Transverse colon (tissue), 4 donors: ENCODE measurements around the gene EYA2. TPM values are rescaled to one million over a fixed set of nuclear protein-coding genes. Genes with fewer than 3 reads are reported as not detected.
A peak's percentile ranks its signal among the peaks of the same experiment; 100 is the strongest.

ENCODE experiments used
- DNase-seq: peaks from one replicate; pipeline ENCODE4 v3.0.0-alpha.2; 2019
- H3K27ac ChIP-seq, 4 donors: fragments of 200-600 bp; sonication (generic); 2 replicates each; pipeline ENCODE4 v1.5.1; 2016 to 2018; ENCODE audit warnings: inconsistent platforms in 4 of 4
- H3K27me3 ChIP-seq: fragments of 200-600 bp; sonication (generic); 2 replicates; pipeline ENCODE4 v1.5.1; 2017; ENCODE audit warnings: inconsistent platforms
- H3K36me3 ChIP-seq, 4 donors: fragments of 200-600 bp; sonication (generic); 2 replicates each; pipeline ENCODE4 v1.5.1; 2017 to 2019; ENCODE audit warnings: inconsistent platforms in 4 of 4
- H3K4me1 ChIP-seq, 4 donors: fragments of 200-600 bp; sonication (generic); 2 replicates each; pipeline ENCODE4 v1.5.1; 2017 to 2020; ENCODE audit warnings: inconsistent platforms in 4 of 4
- H3K4me3 ChIP-seq, 4 donors: fragments of 200-600 bp; sonication (generic); 1 replicate in 1 of 4; 2 replicates in 3 of 4; pipeline versions ENCODE4 v1.5.1 to v1.6.1; 2017 to 2019; ENCODE audit warnings: inconsistent platforms in 4 of 4
- H3K9me3 ChIP-seq, 2 donors: fragments of 200-600 bp; sonication (generic); 2 replicates each; pipeline ENCODE4 v1.5.1; 2017 to 2019; ENCODE audit warnings: inconsistent platforms in 2 of 2
- CTCF ChIP-seq, 5 experiments: fragments of 200-600 bp in 3 of 5; fragments of 450-650 bp in 2 of 5; sonication (generic) in 3 of 5; IDR thresholded peaks; 1 replicate in 2 of 5; 2 replicates in 3 of 5; pipeline ENCODE4 v1.5.1; 2016 to 2017; ENCODE audit warnings: antibody characterized with exemption in 5 of 5, inconsistent platforms in 3 of 5, mild to moderate bottlenecking in 2 of 5, moderate library complexity in 1 of 5
- EP300 ChIP-seq: sonication (generic); formaldehyde crosslinking; IDR thresholded peaks from one replicate; pipeline ENCODE4 v1.6.1; 2017; ENCODE audit warnings: antibody characterized with exemption, low read depth
- POLR2A ChIP-seq: fragments of 450-650 bp; IDR thresholded peaks from one replicate; pipeline ENCODE4 v1.6.1; 2016; ENCODE audit warnings: antibody characterized with exemption, mild to moderate bottlenecking, moderate library complexity
- POLR2AphosphoS5 ChIP-seq, 3 donors: sonication (generic); formaldehyde crosslinking; IDR thresholded peaks; one replicate each; pipeline ENCODE4 v1.6.1; 2016; ENCODE audit warnings: antibody characterized with exemption in 3 of 3
- WGBS, 2 donors: methylation state at CpG; one replicate each; pipeline ENCODE4 v1.1.5; 2018; ENCODE audit warnings: low coverage in 1 of 2; 5-methylcytosine and 5-hydroxymethylcytosine counted together
- in situ Hi-C, 4 donors: fragments of 200-750 bp; cut with MboI; loops; one replicate each; pipeline versions ENCODE4 v1.15.0 to v1.15.1; 2017; ENCODE audit warnings: low sequenced_read_pairs in 3 of 4, low pct_ligation_motif_present in 1 of 4, low pct_unique_long_range_greater_than_20kb in 1 of 4
- intact Hi-C: fragments of 100-400 bp; cut with DNase I; formaldehyde crosslinking; loops from one replicate; pipeline ENCODE4 v1.15.1; 2023; ENCODE audit warnings: low total_unique reads
- total RNA-seq, 4 donors: library from RNA; depleted of rRNA; stranded (reverse); fragments of >200 nt; gene quantifications; one replicate each; pipeline ENCODE4 v1.1.0, GENCODE V29; 2016

The EYA2 gene
- 10 to 100 TPM in 2 of 4 donors, 1 to 10 TPM in 2; 4.5 to 17.5 (median 10.9) TPM for total RNA-seq

- 0% methylated on average over 18 of the region's 52 CpGs; no CpG with 5 or more reads in 1 of the 2 donors for WGBS, 2 donors
- Histone ChIP-seq H3K9me3 (no peaks in the 10 kb centered on the region), H3K27me3 (peaks cover 49% of the 10 kb centered on the region), H3K27ac (peak within 1 kb of the TSS; percentile 2 to 68 (median 52)), H3K4me3 (peak within 1 kb of the TSS; percentile 14 to 65 (median 54)), H3K4me1 (peaks cover 0 to 27% (median 5%) of the 10 kb centered on the region in 4 donors), H3K36me3 (no peaks in the 10 kb centered on the region)
- intact Hi-C loops: no loop called here
- no peak for TF ChIP-seq POLR2A
- no peak for TF ChIP-seq CTCF (IDR thresholded peaks at IDR 0.05)
- TF ChIP-seq EP300: no peak
- TF ChIP-seq POLR2AphosphoS5 (IDR thresholded peaks at IDR 0.05): no peak
- in situ Hi-C loops: no loop called here
- peak; percentile 16 for DNase-seq
These were observed at the start of gene EYA2 for GRCh38 chr20:46894579-46894958. TSS of gene EYA2 (plus strand) at chr20:46894843. CDS start at chr20:46990011, 95,168 bp downstream.

- H3K9me3 ChIP-seq: no peaks in the 10 kb centered on the region
- WGBS, 2 donors: 88 to 89% methylated on average over 4 to 9 of the region's 9 CpGs
- peaks cover 0 to 6% (median under 1%) of the 10 kb centered on the region in 4 donors for H3K4me1 ChIP-seq
- DNase-seq: no peak
- in situ Hi-C loops: no loop called here
- no peaks in the 10 kb centered on the region for H3K36me3 ChIP-seq
- H3K4me3 ChIP-seq: no peak overlapping the region
- no peaks in the 10 kb centered on the region for H3K27me3 ChIP-seq
- TF ChIP-seq EP300 (no peak), POLR2AphosphoS5 (IDR thresholded peaks at IDR 0.05) (no peak), POLR2A (no peak), CTCF (IDR thresholded peaks at IDR 0.05) (no peak)
- H3K27ac ChIP-seq: no peak overlapping the region
- intact Hi-C loops: no loop called here
These were observed 49.7 kb upstream of the EYA2 start for GRCh38 chr20:46844965-46845364.

- in situ Hi-C loops (no loop called here), intact Hi-C loops (no loop called here)
- WGBS, 2 donors: 83 to 87% methylated on average over 2 to 3 of the region's 4 CpGs
- Histone ChIP-seq H3K36me3 (no peaks in the 10 kb centered on the region), H3K27ac (no peak overlapping the region), H3K4me1 (peaks cover 0 to 14% (median 6%) of the 10 kb centered on the region in 4 donors), H3K27me3 (no peaks in the 10 kb centered on the region), H3K9me3 (no peaks in the 10 kb centered on the region), H3K4me3 (no peak overlapping the region)
- DNase-seq: no peak
- TF ChIP-seq POLR2A (no peak), CTCF (IDR thresholded peaks at IDR 0.05) (no peak), EP300 (no peak), POLR2AphosphoS5 (IDR thresholded peaks at IDR 0.05) (no peak)
These were observed 45.4 kb upstream of the EYA2 start for GRCh38 chr20:46849269-46849668.

GRCh38 chr20:46849751-46850150 is 44.9 kb upstream of the EYA2 start:
- no peaks in the 10 kb centered on the region for H3K9me3 ChIP-seq
- H3K27me3 ChIP-seq: no peaks in the 10 kb centered on the region
- in situ Hi-C loops: no loop called here
- peak overlapping the region in 2 of 4 donors; percentile 40 to 51 for H3K27ac ChIP-seq
- no peak for DNase-seq
- H3K36me3 ChIP-seq: no peaks in the 10 kb centered on the region
- peaks cover 0 to 14% (median 6%) of the 10 kb centered on the region in 4 donors for H3K4me1 ChIP-seq
- 48 to 58% methylated on average over 2 to 5 of the region's 5 CpGs for WGBS, 2 donors
- intact Hi-C loops: no loop called here
- no peak overlapping the region for H3K4me3 ChIP-seq
- no peak for TF ChIP-seq POLR2AphosphoS5 (IDR thresholded peaks at IDR 0.05)
- no peak for TF ChIP-seq CTCF (IDR thresholded peaks at IDR 0.05)
- no peak for TF ChIP-seq EP300
- TF ChIP-seq POLR2A: no peak
